Progenitor cell of endocrine pancreas (in vitro differentiated cells): ENCODE results near the gene PECR. TPM values are rescaled to one million over a fixed set of nuclear protein-coding genes. Genes with fewer than 3 reads are reported as not detected.

Experiments used
- DNase-seq: peaks from one replicate; pipeline ENCODE4 v3.0.0; 2021; ENCODE audit warnings: low spot score; ENCODE audit not compliant: unreplicated experiment
- H3K27ac Mint-ChIP-seq: 2 replicates; pipeline ENCODE4 v1.8.0; 2021; ENCODE audit warnings: mild to moderate bottlenecking, moderate library complexity, mixed read lengths
- H3K27me3 Mint-ChIP-seq: 2 replicates; pipeline ENCODE4 v1.8.0; 2021; ENCODE audit warnings: mixed read lengths
- H3K36me3 Mint-ChIP-seq: 2 replicates; pipeline ENCODE4 v1.8.0; 2022; ENCODE audit warnings: mixed read lengths; ENCODE audit not compliant: insufficient read depth
- H3K4me1 Mint-ChIP-seq: 2 replicates; pipeline ENCODE4 v1.8.0; 2021; ENCODE audit warnings: low read depth, mixed read lengths
- H3K4me3 Mint-ChIP-seq: 2 replicates; pipeline ENCODE4 v1.8.0; 2021; ENCODE audit warnings: low read depth, mild to moderate bottlenecking, moderate library complexity, mixed read lengths
- H3K9me3 Mint-ChIP-seq: 2 replicates; pipeline ENCODE4 v1.8.0; 2021; ENCODE audit warnings: low read depth, mixed read lengths
- CTCF ChIP-seq: fragments of 200-600 bp; sonication (generic); IDR thresholded peaks from one replicate; pipeline ENCODE4 v1.5.0; 2021; ENCODE audit warnings: antibody characterized with exemption, mild to moderate bottlenecking; ENCODE audit not compliant: unreplicated experiment
- total RNA-seq: library from RNA; stranded (reverse); gene quantifications from 2 replicates; pipeline ENCODE4 v1.2.1, GENCODE V29; 2021

PECR gene
- total RNA-seq, 1 donor from 2014 or later, result 14.2 TPM

DNA sequence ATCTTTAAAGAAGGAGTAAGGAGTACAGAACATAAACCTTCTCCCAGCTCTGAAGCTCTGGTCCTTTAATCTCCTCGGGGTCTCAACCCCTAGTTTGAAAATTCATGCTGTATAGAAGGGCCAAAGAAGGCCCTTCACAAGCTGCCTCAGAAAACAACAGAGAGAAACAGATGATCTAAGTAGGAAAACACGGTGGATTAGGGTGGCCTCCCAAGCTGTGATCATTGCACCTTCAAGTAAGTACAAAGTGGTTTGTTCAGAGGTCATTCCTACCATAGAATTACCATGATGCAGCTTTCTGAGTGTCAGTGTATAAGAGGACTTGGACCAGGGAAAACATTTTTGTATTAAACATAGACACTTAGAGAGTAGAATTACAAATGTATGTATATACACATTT lies 11.0 kb upstream of the PECR start:
- Mint-ChIP-seq H3K36me3 (no peaks in the 10 kb centered on the region), H3K4me1 (no peaks in the 10 kb centered on the region), H3K27me3 (no peaks in the 10 kb centered on the region), H3K27ac (peak overlapping the region; percentile 56), H3K9me3 (no peaks in the 10 kb centered on the region), H3K4me3 (no peak overlapping the region)
- no peak for DNase-seq
- TF ChIP-seq CTCF, result no peak

DNA sequence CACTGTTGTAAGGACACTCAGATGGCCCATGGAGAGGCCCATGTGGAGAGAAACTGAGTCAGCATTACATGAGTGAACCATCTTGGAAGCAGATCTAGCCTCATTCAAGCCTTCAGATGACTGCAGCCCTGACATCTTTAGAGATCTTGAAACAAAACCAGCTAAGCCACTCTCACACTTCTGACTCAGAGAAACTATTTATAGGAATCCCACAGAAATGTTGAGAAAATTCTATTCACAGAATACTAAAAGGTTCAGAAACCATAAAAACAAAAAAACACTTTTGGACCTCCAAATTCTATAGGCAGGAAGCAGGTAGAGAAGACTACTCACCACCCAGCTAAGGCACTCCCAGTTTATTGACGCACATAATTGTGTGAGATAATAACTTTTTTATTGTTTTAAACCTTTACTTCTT lies 8.8 kb upstream of the PECR start:
- Mint-ChIP-seq H3K36me3 (no peaks in the 10 kb centered on the region), H3K9me3 (no peaks in the 10 kb centered on the region), H3K27ac (no peak overlapping the region), H3K4me3 (no peak overlapping the region), H3K4me1 (no peaks in the 10 kb centered on the region), H3K27me3 (no peaks in the 10 kb centered on the region)
- no peak for TF ChIP-seq CTCF
- DNase-seq, result no peak

- Mint-ChIP-seq H3K27me3 (peaks cover 13% of the 10 kb centered on the region), H3K4me1 (peaks cover 26% of the 10 kb centered on the region), H3K27ac (no peak overlapping the region), H3K9me3 (no peaks in the 10 kb centered on the region), H3K36me3 (no peaks in the 10 kb centered on the region), H3K4me3 (no peak overlapping the region)
- TF ChIP-seq CTCF, result no peak
- no peak for DNase-seq
These were observed 4.7 kb upstream of the PECR start for GRCh38 chr2:216086207-216086893.

- no peak for DNase-seq
- Mint-ChIP-seq H3K36me3 (no peaks in the 10 kb centered on the region), H3K9me3 (no peaks in the 10 kb centered on the region), H3K4me3 (no peak overlapping the region), H3K4me1 (peaks cover 31% of the 10 kb centered on the region), H3K27me3 (peaks cover 13% of the 10 kb centered on the region), H3K27ac (no peak overlapping the region)
- TF ChIP-seq CTCF, result no peak
These were observed 2.9 kb upstream of the PECR start for GRCh38 chr2:216084547-216084946.

- peak overlapping the region; percentile 65 for H3K27ac Mint-ChIP-seq
- H3K27me3 Mint-ChIP-seq, result peaks cover 13% of the 10 kb centered on the region
- H3K4me1 Mint-ChIP-seq, result peaks cover 31% of the 10 kb centered on the region
- H3K9me3 Mint-ChIP-seq, result no peaks in the 10 kb centered on the region
- peak overlapping the region; percentile 78 for H3K4me3 Mint-ChIP-seq
- no peak for TF ChIP-seq CTCF
- DNase-seq, result no peak
- H3K36me3 Mint-ChIP-seq, result no peaks in the 10 kb centered on the region
These were observed 2.1 kb upstream of the PECR start for GRCh38 chr2:216083464-216084281.
